Measurements from ENCODE around the gene PAX5. TPM values are rescaled to one million over a fixed set of nuclear protein-coding genes. Genes with fewer than 3 reads are reported as not detected.
A peak's percentile ranks its signal among the peaks of the same experiment; 100 is the strongest.

PAX5 gene
- polyA plus RNA-seq, 2 of the 4 experiments (the other 2 are of a cell fraction) = not detected

DNA sequence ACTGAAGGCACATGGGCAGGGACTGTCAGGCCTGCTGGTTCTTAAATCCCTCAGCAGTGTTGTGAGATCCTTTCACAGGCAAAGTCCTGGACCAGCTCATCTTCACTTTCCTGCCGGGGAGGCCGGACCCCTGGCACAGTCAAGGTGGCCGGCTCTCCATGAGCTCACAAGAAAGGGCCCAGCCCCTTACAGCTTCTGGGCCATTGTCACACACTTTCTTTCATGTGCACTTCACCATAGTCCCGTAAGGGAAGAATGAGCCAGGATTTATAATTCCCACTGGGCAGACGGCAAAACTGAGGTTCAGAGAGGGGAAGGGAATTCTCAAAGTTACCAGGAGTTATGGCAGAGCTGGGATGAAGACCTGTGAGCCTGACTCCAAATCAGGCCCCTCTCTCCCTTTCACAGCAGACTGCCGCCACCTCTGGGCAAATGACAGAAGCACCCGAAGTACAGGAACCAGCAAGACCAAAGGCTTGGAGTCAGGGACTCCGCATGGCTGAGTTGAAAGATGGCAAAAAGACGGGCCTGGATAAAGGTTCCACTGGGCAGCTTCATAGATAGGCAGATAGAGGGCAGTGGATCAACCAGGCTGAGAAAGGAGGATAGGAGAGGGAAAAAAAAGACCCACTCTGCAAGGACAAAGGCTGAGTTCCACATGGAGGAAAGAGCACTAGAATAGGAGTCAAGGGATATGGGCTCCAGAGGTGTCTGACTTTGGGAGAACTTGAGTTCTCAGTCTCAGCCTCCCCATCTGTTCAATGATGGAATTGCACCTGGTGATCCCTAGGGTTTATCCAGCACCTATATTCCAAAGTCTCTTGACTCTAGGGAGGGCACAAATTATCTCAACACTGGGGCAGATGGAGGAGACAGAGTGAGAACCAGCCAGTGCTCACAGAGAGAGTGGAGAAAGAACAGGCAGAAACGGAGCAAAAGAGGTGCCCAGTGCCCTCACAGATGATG, 128.7 kb downstream of the PAX5 start:
- Histone ChIP-seq H3K4me3 (no peak overlapping the region), H3K27ac (no peak overlapping the region), H3K4me2 (no peak overlapping the region), H3K9me3 (no peaks in the 10 kb centered on the region), H3K4me1 (peaks cover 6% of the 10 kb centered on the region; the same call in 2 of the 3 replicates)
- FAIRE-seq = no peak
- peak in 1 of 2 experiments; percentile 45; a peak in 3 of 6 replicates for ATAC-seq
- ChIA-PET POLR2A (no interaction called here), CTCF (interaction anchor here (0.8 to 5.2 kb wide), 8 partner anchors 9 to 70 kb away, joined by 3 to 31 read pairs (median 4); no protein-coding TSS in a partner anchor)
- TF ChIP-seq NR3C1 (IDR thresholded peaks at IDR 0.05) = no peak
- no peak for TF ChIP-seq MYC (IDR thresholded peaks at IDR 0.05; ENCODE audit: borderline replicate concordance, low read length)
- no peak for TF ChIP-seq CEBPB (IDR thresholded peaks at IDR 0.05)
- TF ChIP-seq ZSCAN20 (CRISPR knock-in tag; IDR thresholded peaks at IDR 0.05) = no peak
- no peak for TF ChIP-seq HDAC2 (IDR thresholded peaks at IDR 0.05)
- TF ChIP-seq NPAS2 (CRISPR knock-in tag; IDR thresholded peaks at IDR 0.05; ENCODE audit: borderline replicate concordance) = no peak
- no peak for TF ChIP-seq HOXB5 (CRISPR knock-in tag; IDR thresholded peaks at IDR 0.05)
- 76% methylated on average over 9 of the region's 10 CpGs for WGBS (ENCODE audit: missing lambda C conversion rate)
- DNase-seq (ENCODE audit: low read depth in 1 of 2, low spot score in 1 of 2) = no peak

- TF ChIP-seq RARB (CRISPR knock-in tag; IDR thresholded peaks at IDR 0.05) (no peak), CBX2 (IDR thresholded peaks at IDR 0.05; ENCODE audit: borderline replicate concordance, low read depth) (no peak), EHMT2 (IDR thresholded peaks at IDR 0.05; ENCODE audit: low read depth) (no peak), NR3C1 (IDR thresholded peaks at IDR 0.05) (no peak), POLR2A (IDR thresholded peaks at IDR 0.05; ENCODE audit: low read length) (no peak), HOXB13 (CRISPR knock-in tag; IDR thresholded peaks at IDR 0.05; ENCODE audit: low read depth) (no peak), HOXA7 (CRISPR knock-in tag; IDR thresholded peaks at IDR 0.05) (no peak), CBX8 (IDR thresholded peaks at IDR 0.05) (no peak), CEBPB (IDR thresholded peaks at IDR 0.05) (no peak), NPAS2 (CRISPR knock-in tag; IDR thresholded peaks at IDR 0.05; ENCODE audit: borderline replicate concordance) (no peak), ZC3H11A (IDR thresholded peaks at IDR 0.05) (no peak), CHD4 (IDR thresholded peaks at IDR 0.05; ENCODE audit: borderline replicate concordance) (no peak), FOXS1 (CRISPR knock-in tag; IDR thresholded peaks at IDR 0.05) (no peak), RNF2 (IDR thresholded peaks at IDR 0.05; ENCODE audit: borderline replicate concordance, low read depth) (no peak), FOSL2 (IDR thresholded peaks at IDR 0.05) (no peak), FOSL2 (CRISPR knock-in tag; IDR thresholded peaks at IDR 0.05) (peak; percentile 49; the same call in 1 of the 2 replicates), PHF8 (IDR thresholded peaks at IDR 0.05; ENCODE audit: borderline replicate concordance, low read depth) (no peak), FOSB (CRISPR knock-in tag; IDR thresholded peaks at IDR 0.05) (no peak), USF2 (IDR thresholded peaks at IDR 0.05) (peak; percentile 40; the same call in 1 of the 2 replicates), MYC (IDR thresholded peaks at IDR 0.05; ENCODE audit: borderline replicate concordance, low read length) (no peak), ZFP36 (IDR thresholded peaks at IDR 0.05; ENCODE audit: borderline replicate concordance, partially characterized antibody) (peak; percentile 62), ZSCAN20 (CRISPR knock-in tag; IDR thresholded peaks at IDR 0.05) (no peak), RAD21 (conservative IDR thresholded peaks at IDR 0.05 in 1 of 2, IDR thresholded peaks at IDR 0.05 in 1 of 2) (no peak), MAFK (IDR thresholded peaks at IDR 0.05; ENCODE audit: partially characterized antibody) (no peak), HOXB5 (CRISPR knock-in tag; IDR thresholded peaks at IDR 0.05) (no peak), POLR2AphosphoS2 (conservative IDR thresholded peaks at IDR 0.05; ENCODE audit: low read length) (no peak)
- TF ChIP-seq, protein P1, sequence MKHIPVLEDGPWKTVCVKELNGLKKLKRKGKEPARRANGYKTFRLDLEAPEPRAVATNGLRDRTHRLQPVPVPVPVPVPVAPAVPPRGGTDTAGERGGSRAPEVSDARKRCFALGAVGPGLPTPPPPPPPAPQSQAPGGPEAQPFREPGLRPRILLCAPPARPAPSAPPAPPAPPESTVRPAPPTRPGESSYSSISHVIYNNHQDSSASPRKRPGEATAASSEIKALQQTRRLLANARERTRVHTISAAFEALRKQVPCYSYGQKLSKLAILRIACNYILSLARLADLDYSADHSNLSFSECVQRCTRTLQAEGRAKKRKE (CRISPR knock-in tag; IDR thresholded peaks at IDR 0.05; ENCODE audit: low read depth) = no peak
- ChIA-PET CTCF (interaction anchor here (0.6 to 5.2 kb wide), 11 partner anchors 10 to 519 kb away, joined by 3 to 31 read pairs (median 4); partner anchors contain the start of gene GRHPR), POLR2A (no interaction called here)
- no peak overlapping the region for H3K4me2 ChIP-seq
- H3K9me3 ChIP-seq = no peaks in the 10 kb centered on the region
- ATAC-seq (peak; percentile 42 to 72; a peak in 3 of 6 replicates), DNase-seq (ENCODE audit: low read depth in 1 of 2, low spot score in 1 of 2) (peak in 1 of 2 experiments; percentile 66), FAIRE-seq (no peak)
- no peak overlapping the region for H3K4me3 ChIP-seq
- no peak overlapping the region for H3K27ac ChIP-seq
- H3K4me1 ChIP-seq = peaks cover 6% of the 10 kb centered on the region; the same call in 2 of the 3 replicates
- 53% methylated on average over 2 of the region's 4 CpGs for WGBS (ENCODE audit: missing lambda C conversion rate)
Measured at GRCh38 chr9:36903541-36904435, 130.3 kb downstream of the PAX5 start.

Data from A549 (cell line).